GM19324 (cell line): ENCODE results near the gene CRACDL.
"Not testable (repeated sequence)": the region's sequence is repeated elsewhere in the genome, so short reads cannot be mapped to it uniquely, and the experiment has no call there.

Source experiments
- ATAC-seq: cut with Tn5 transposase; IDR thresholded peaks from one replicate; pipeline ENCODE4 v1.9.1; 2021; ENCODE audit warnings: mild to moderate bottlenecking, moderate library complexity; ENCODE audit not compliant: unreplicated experiment, low FRiP score

CRACDL gene

DNA sequence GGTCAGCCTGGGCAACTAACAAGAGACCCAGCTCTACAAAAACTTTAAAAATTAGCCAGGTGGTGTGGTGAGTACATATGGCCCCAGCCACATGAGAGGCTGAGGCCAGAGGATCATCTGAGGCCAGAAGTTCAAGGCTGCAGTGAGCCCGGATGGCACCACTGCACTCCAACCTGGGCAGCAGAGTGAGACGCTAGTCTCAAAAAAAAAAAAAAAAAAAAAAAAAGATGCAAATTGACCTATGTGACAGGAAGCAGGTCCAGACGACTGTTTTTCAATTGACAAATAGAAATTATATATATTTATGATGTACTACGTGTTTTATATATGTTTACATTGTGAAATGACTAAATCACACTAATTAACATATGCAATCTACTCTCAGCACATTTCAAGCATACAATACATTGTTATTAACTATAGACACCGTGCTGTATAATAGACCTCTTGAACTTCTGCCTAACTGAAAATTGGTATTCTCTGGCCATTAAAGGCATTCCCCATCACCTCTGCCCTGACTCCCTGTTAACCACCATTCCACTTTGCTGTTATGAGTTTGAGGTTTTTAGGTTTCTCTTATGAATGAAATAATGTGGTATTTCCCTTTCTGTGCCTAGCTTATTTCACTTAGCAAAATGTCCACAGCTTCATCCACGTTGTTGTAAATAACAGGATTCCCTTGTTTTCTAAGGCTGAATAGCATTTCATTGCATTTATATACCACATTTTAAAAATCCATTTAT, 172.6 kb downstream of the CRACDL start:
- ATAC-seq = no peak

DNA sequence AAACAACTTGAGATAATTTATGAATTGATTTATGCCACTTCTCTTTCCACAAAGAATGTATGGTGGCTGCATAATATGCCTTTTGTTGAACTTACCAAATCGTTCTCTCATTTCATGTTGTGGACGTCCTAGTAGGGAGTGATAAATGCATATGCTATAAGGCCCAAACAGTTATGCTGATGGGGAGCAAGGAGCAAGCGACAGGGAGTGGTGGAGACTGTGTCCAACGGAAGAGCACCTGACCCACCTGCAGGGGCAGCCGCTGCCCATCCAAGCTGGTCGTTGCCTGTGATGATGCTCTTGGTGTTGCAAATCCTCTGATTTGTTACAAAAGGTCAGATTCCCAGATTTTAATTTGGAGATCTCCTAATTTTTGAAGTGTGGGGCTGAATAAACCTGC, 174.1 kb downstream of the CRACDL start:
- no peak for ATAC-seq

DNA sequence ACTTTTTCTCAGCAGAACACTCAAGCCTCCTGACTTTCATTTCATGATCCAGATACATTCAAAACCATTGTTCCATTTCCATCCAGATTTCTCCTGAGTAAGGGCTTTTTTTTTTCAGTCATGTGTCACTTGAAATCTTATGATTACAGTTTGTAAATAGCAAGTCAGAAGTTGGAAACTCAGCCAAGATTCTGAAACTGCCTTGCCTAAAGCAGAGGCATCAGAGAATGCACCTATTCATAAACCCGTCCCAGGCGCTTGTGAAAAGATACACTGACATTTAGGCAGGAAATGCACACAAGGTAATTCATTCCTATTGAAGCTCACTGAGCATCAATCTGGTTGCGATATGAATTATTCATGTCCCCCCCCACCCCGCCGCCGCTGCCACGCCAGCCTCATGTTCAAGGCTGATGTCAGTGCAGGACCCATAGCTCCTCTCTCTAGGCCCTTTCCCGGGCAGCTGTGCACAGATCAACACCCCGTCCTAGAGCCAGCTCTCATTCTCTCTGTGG, 174.7 kb downstream of the CRACDL start:
- ATAC-seq = no peak

DNA sequence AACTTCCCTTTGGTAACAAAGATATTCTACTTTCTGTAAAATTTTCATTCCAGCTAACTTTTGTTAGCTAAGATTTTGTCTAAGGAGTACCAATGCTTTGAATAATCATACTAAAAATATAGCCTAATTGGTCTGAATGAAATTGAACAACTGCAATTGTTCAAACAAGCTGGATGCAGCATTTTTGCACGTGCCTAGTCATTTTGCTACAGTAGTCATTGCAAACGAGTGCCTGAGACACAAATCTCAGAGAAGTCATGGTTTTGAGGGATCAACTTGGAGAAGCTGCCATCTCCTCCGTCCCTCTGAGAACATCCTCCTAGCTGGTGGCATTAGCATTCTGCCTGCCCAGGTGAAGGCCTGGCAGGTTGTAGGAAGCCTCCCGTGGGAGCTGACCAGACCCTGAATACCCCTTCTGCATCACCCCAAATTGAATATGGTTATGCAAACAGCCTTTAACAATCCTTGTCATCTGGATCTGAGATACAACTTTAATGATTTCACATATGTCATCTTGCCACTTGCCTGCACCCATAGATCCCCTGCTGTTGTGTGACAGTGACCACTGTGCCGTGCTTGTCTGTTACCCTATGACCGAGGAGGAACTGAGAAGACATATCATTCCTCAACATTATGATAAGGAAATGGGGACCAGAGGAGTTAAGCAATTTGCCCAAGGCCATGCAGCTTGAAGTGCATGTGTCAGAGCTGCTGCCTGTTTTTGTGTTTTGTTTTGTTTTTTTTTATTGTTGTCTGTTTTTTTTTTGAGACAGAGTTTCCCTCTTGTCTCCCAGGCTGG, 176.0 kb downstream of the CRACDL start:
- ATAC-seq = no peak

DNA sequence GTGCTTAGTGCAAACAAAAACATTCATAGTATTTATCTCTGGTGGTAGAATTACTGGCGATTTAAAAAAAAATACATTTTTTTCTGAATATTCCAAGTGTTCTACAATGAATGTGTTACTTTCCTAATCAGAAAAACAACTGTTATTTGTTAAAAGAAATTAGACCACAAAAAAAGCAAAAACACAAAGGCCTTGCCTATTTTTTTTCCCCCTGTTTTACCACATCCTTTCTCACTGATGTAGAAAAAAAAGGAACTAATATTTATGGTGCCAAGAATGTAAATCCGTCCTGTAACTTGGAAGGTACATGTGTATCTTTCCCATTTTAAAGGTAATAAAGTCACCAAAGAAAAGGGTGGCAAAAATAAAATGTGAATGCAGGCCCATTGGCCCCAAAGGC, 176.7 kb downstream of the CRACDL start:
- no peak for ATAC-seq

DNA sequence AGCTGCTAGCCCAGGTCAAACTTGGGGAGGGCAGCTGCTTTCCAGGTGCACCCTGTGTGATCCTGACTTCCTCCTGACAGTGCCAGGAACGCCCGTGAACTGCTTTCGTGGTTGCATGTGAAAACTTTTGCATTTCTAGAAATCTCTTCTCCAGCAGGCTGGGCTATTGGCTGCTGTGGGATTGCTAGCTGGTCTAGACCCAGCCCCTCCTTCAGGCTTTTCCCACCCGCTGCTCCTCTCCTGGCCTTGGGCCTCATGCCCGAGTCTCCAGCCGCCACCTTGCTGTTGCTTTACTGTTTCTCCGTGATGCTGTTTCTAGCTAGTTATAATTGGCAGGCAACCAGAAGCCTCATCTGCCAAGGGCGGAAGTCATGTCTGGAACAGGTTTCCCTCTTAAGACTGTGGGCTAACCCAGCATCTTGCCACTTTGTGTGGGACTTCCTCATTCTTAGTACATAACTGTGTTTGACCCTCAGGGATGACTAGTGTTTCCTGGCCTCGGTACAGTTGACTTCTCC, 178.1 kb downstream of the CRACDL start:
- peak; percentile 83 for ATAC-seq

DNA sequence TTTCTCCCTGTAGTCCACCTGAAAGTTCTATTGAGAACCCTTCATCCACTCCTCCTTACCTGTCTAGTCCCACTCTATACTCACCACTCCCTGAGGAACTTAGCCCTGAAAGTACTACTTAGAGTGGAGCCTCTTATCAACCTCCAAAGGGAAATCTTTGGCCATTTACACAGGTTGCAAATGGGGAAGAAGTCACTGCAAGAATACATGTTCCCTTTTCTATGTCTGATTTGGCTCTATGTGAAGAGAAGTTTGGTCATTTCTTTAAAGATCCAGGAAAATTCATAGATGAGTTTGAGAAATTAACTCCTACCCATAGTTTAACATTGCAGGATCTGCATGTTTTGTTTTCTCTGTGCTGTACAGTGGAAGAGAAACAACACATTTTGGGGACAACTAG, 182.2 kb downstream of the CRACDL start:
- ATAC-seq = no peak

DNA sequence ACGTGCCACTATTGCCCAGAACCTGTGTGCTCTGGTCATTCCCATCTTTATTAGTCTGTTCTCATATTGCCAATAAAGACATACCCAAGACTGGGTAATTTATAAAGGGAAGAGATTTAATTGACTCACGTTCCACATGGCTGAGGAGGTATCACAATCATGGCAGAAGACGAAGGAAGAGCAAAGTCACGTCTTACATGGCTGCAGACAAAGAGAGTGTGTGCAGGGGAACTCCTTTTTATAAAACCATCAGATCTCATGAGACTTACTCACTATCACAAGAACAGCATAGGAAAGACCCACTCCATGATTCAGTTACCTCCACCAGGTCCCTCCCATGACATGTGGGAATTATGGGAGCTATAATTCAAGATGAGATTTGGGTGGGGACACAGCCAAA, 183.3 kb downstream of the CRACDL start:
- not testable (repeated sequence) for ATAC-seq

DNA sequence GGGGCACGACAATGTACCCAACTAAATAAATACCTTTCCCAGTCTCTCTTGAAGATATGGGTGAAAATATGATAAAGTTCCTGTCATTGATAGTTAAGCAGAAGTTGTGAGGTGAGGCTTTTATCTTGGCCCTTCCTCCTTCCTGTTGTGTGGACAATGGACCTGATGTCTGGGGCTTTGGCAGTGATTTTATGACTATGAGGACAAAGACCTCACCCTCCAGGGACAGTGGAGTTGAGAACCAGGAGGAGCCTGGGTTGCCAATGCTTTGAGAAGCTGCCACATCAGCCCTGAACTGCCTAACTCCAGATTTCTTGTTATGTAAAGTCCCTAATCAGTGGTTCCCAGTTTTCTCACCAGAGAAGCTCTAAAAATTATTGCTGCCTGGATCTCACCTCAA, 184.3 kb downstream of the CRACDL start:
- ATAC-seq = no peak

DNA sequence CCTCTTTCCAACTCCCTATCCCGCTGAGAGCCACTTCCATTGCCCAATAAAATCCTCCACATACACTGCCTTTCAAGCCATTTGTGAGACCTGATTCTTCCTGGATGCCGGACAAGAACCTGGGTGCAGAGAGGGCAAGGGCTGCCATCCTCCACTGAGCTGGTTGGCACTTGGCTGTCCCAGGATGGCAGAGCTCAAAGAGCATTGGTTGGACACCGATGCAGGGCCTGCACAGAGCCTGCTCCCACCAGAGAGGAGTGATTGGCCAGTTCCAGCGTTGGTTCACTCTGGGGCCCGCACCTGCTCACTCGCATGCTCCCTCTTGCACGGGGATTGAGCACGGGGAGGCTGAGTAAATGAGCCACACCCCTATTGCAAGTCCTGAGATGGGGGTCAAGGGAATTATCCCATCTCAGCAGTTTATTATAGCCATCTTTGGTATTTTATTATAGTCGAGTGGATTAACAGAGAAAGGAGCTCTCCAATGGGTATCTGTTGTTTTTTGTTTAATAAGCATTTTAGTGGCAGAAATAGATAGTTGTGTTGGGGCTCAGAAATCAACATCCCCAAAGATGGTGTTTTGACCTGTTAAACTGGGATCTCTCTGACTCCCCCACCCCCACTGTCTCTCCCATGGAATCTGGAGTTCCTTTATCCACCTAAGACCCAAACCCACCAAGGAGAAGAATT, 185.3 kb downstream of the CRACDL start:
- no peak for ATAC-seq

DNA sequence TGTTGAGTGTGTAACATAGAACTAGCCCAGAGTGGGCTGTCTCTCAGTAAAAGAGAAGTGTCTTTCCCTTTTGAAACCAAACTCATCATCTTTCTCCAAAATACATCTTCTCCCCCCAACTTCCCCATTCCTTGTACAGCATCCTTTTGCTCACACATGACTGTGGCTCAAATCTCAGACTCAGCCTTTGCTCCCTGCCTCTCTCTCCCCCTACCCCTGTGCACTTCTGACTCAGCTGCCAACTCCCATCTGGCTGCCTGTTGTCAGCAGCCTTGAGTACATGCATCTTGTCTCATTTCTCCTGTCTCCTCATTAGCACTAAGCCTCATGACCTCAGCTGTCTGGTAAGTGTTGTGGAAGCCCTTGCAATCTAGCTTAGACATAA, 187.0 kb downstream of the CRACDL start:
- ATAC-seq = no peak

DNA sequence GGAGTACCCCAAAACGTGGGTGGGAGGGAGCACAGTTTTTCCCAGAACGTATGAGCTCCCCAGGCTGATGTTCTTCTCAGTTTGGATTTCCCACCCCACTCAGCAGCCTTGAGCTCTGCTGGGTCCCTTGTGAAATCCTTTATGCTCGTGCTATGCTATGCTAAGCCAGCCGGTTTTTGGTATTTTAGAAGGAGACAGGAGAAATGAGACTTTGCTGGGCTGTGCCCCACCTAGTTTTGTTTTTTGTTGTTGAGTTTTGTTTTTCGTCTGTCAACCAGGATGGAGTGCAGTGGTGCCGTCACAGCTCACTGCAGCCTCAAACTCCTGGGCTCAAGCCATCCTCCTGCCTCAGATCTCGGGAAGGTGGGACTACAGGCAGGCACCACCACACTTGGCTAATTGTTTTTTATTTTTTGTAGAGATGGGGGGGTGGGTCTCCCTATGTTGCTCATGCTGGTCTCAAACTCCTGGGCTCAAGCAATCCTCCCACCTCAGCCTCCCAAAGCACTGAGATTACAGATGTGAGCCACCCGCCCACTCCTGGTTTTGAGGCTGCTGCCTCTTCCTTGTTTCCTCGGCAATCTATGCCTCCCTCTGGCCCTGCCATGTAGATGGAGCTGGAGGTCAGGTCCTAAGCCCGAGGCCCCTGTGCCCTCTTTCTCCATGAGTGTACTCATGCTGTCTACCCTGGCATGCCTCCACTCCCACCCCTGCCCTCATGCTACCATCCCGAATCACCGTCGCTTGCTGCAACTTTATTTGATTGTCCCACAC, 187.5 kb downstream of the CRACDL start:
- no peak for ATAC-seq

DNA sequence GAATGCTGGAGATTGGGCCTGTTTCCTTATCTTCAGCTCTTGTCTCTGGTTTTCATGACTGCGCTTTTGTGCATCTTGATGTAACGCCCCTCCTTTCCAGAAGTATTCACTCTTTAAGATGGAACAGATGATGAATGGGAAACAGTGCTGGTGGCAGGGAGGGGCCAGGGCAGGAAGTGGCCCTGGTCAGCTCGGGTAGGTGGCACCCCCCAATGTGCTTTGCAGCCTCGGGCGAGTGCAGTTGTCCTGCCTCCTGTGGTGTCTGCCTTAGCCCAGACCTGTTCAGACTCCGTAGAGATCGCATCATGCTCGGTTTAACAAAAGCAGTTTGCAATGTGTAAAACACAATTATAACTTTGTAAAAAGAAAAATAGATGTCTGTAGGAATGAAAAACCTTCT, 188.1 kb downstream of the CRACDL start:
- ATAC-seq = no peak

DNA sequence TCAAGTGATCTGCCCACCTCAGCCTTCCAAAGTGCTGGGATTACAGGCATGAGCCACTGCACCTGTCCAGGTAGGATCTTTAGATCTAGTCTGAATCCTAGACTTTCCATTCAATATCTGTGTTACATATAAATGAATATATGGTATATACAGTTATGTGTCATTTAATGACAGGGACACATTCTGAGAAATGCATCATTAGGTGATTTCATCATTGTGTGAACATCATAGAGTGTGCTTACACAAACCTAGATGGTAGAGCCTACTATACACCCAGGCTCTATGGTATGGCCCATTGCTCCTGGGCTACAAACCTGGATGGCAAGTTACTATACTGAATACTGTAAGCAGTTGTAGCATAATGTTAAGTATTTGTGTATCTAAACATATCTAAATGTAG, 189.6 kb downstream of the CRACDL start:
- ATAC-seq = no peak

DNA sequence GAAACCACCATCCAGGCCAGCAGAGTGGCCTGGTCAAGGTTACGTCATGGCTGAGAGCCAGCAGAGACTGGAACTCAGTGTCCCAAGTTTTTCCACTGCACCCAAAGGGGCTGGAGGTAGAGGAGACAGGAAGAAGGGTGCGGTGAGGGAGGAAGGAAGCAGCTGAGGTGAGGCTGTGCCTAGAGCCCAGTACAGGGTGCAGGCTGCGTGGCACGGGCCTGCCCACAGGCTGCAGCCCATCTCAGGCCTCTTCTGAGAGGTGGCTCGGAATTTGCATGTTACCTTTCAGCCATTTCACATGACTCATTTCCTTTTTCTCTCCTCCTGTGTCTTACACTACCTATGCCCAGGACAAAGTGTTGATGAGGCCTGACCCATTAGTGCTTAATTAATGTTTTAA, 191.4 kb downstream of the CRACDL start:
- ATAC-seq = no peak
